SK-N-SH (cell line): ENCODE results near the gene MYO9B. TPM values are rescaled to one million over a fixed set of nuclear protein-coding genes. Genes with fewer than 3 reads are reported as not detected.

Experiments
- CTCF ChIA-PET: fragments of 300-600, 350-600 bp; formaldehyde crosslinking; extraction: SDS; loops from one replicate; lab custom pipeline; 2021; lab: Yijun Ruan, JAX
- POLR2A ChIA-PET: fragments of 350-600 bp; sonication (Branson Sonifier 250); formaldehyde crosslinking; extraction: SDS; loops from one replicate; lab custom pipeline; 2020; ENCODE audit warnings: antibody characterized with exemption, inconsistent platforms; lab: Yijun Ruan, JAX
- DNase-seq: peaks from one replicate; pipeline ENCODE4 v3.0.0; 2012
- H2AFZ ChIP-seq: fragments of 200-600 bp; sonication (generic); 2 replicates; pipeline ENCODE4 v1.8.1; 2016; ENCODE audit warnings: antibody characterized with exemption, mild to moderate bottlenecking, low read depth
- H3F3A ChIP-seq: fragments of 200-600 bp; sonication (generic); replicated peaks from 2 replicates; pipeline ENCODE3; 2016; ENCODE audit warnings: antibody characterized with exemption, mild to moderate bottlenecking; ENCODE audit not compliant: insufficient read depth
- H3K27ac ChIP-seq, 2 experiments: fragments of 200-500 bp in 1 of 2; fragments of 200-600 bp in 1 of 2; sonication (Bioruptor generic) in 1 of 2; sonication (generic), shearing (Covaris generic) in 1 of 2; 2 replicates each; pipeline versions ENCODE4 v1.5.1 to v1.6.1; 2014 to 2016; ENCODE audit warnings: low read depth in 2 of 2, inconsistent platforms in 1 of 2, low read length in 1 of 2, mild to moderate bottlenecking in 1 of 2, mixed read lengths in 1 of 2
- H3K27me3 ChIP-seq: fragments of 200-600 bp; sonication (generic), shearing (Covaris generic); 2 replicates; pipeline ENCODE4 v1.6.1; 2016; ENCODE audit warnings: mixed run types; ENCODE audit not compliant: insufficient read depth
- H3K36me3 ChIP-seq, 2 experiments: fragments of 200-500 bp in 1 of 2; fragments of 200-600 bp in 1 of 2; sonication (Bioruptor generic) in 1 of 2; sonication (generic) in 1 of 2; replicated peaks in 1 of 2; 2 replicates each; pipeline versions ENCODE3 to v1.5.1; 2014 to 2016; ENCODE audit warnings: low read length in 1 of 2, mild to moderate bottlenecking in 1 of 2; ENCODE audit not compliant: insufficient read depth in 2 of 2, control insufficient read depth in 1 of 2
- H3K4me1 ChIP-seq, 2 experiments: fragments of 200-500 bp in 1 of 2; fragments of 200-600 bp in 1 of 2; sonication (Bioruptor generic) in 1 of 2; sonication (generic), shearing (Covaris generic) in 1 of 2; 2 replicates each; pipeline versions ENCODE4 v1.5.1 to v1.6.1; 2014 to 2016; ENCODE audit warnings: low read depth in 1 of 2, low read length in 1 of 2, mixed run types in 1 of 2; ENCODE audit not compliant: insufficient read depth in 2 of 2, control insufficient read depth in 1 of 2
- H3K4me2 ChIP-seq: fragments of 200-600 bp; sonication (generic), shearing (Covaris generic); 2 replicates; pipeline ENCODE4 v1.6.1; 2017; ENCODE audit warnings: mixed run types
- H3K4me3 ChIP-seq, 2 experiments: fragments of 200-500 bp in 1 of 2; fragments of 200-600 bp in 1 of 2; sonication (Bioruptor generic) in 1 of 2; sonication (generic), shearing (Covaris generic) in 1 of 2; 2 replicates each; pipeline versions ENCODE4 v1.5.1 to v1.8.1; 2014 to 2016; ENCODE audit warnings: low read depth in 2 of 2, inconsistent platforms in 1 of 2, low read length in 1 of 2, mild to moderate bottlenecking in 1 of 2, mixed read lengths in 1 of 2, moderate library complexity in 1 of 2
- H3K79me2 ChIP-seq: fragments of 200-600 bp; sonication (generic); 2 replicates; pipeline ENCODE4 v1.8.1; 2017; ENCODE audit warnings: mild to moderate bottlenecking; ENCODE audit not compliant: insufficient read depth
- H3K9ac ChIP-seq: fragments of 200-600 bp; sonication (generic); 2 replicates; pipeline ENCODE4 v1.6.1; 2017; ENCODE audit warnings: mixed run types
- H3K9me2 ChIP-seq: fragments of 200-600 bp; sonication (generic); 2 replicates; pipeline ENCODE4 v1.6.1; 2017; ENCODE audit warnings: mixed run types
- H3K9me3 ChIP-seq: fragments of 200-600 bp; sonication (generic); 2 replicates; pipeline ENCODE4 v1.6.1; 2017; ENCODE audit warnings: mixed run types, mild to moderate bottlenecking, moderate library complexity
- H4K20me1 ChIP-seq: fragments of 200-600 bp; sonication (generic); 2 replicates; pipeline ENCODE4 v1.6.1; 2017; ENCODE audit warnings: mild to moderate bottlenecking, mixed run types; ENCODE audit not compliant: insufficient read depth
- ELF1 ChIP-seq: IDR thresholded peaks from 2 replicates; pipeline ENCODE4 v1.4.0; 2012
- EZH2phosphoT487 ChIP-seq: fragments of 200-600 bp; sonication (generic); IDR thresholded peaks from 2 replicates; pipeline ENCODE4 v1.6.1; 2017; ENCODE audit warnings: low read depth, mixed run types, mild to moderate bottlenecking, antibody characterized with exemption, moderate library complexity, borderline replicate concordance
- FOXJ3 ChIP-seq: sonication (generic); formaldehyde crosslinking; IDR thresholded peaks from 2 replicates; pipeline ENCODE4 v1.5.1; 2020; ENCODE audit warnings: mild to moderate bottlenecking, missing genetic modification reagents
- GABPA ChIP-seq: IDR thresholded peaks from 2 replicates; pipeline ENCODE4 v1.4.0; 2012; ENCODE audit warnings: low read depth, mild to moderate bottlenecking
- NFIC ChIP-seq: IDR thresholded peaks from 2 replicates; pipeline ENCODE4 v1.4.0; 2012; ENCODE audit warnings: borderline replicate concordance
- RCOR1 ChIP-seq: fragments of 150-350 bp; IDR thresholded peaks from 2 replicates; pipeline ENCODE4 v1.6.1; 2017; ENCODE audit warnings: antibody characterized with exemption, low read length
- RFX5 ChIP-seq: IDR thresholded peaks from 2 replicates; pipeline ENCODE4 v1.6.1; 2012; ENCODE audit warnings: mild to moderate bottlenecking, improper control_type of control experiment, low read length
- SIN3A ChIP-seq: IDR thresholded peaks from 2 replicates; pipeline ENCODE4 v1.6.1; 2012; ENCODE audit warnings: low read depth, mild to moderate bottlenecking, low read length, moderate library complexity, borderline replicate concordance
- SMC3 ChIP-seq: IDR thresholded peaks from 2 replicates; pipeline ENCODE4 v1.6.1; 2012; ENCODE audit warnings: low read depth, low read length, improper control_type of control experiment
- TAF1 ChIP-seq: IDR thresholded peaks from 2 replicates; pipeline ENCODE4 v1.6.1; 2012; ENCODE audit warnings: low read depth, mild to moderate bottlenecking, low read length, moderate library complexity, borderline replicate concordance
- USF1 ChIP-seq: IDR thresholded peaks from 2 replicates; pipeline ENCODE4 v1.4.0; 2012; ENCODE audit warnings: low read depth, borderline replicate concordance
- WGBS: methylation state at CpG from one replicate; pipeline ENCODE4 v1.1.6; 2017; ENCODE audit warnings: low lambda C conversion rate; 5-methylcytosine and 5-hydroxymethylcytosine counted together
- polyA plus RNA-seq, 3 experiments: library from polyadenylated mRNA; depleted of rRNA; stranded (reverse); fragments of >200 nt; gene quantifications; 2 replicates each; pipeline ENCODE4 v1.2.3, GENCODE V29; 2012

Gene MYO9B
- polyA plus RNA-seq, 1 of the 3 experiments (the other 2 are of a cell fraction), result 37.6 TPM

GRCh38 chr19:17124025-17124424 lies 48.4 kb downstream of the MYO9B start:
- no peak for TF ChIP-seq GABPA
- TF ChIP-seq SIN3A, result no peak
- no peak for TF ChIP-seq NFIC
- TF ChIP-seq TAF1, result no peak
- Histone ChIP-seq H3K9ac (no peak overlapping the region), H4K20me1 (peaks cover 3% of the 10 kb centered on the region; the same call in 1 of the 2 replicates), H3K4me3 (no peak overlapping the region), H3F3A (peaks cover 8% of the 10 kb centered on the region), H3K27ac (no peak overlapping the region), H3K9me2 (no peaks in the 10 kb centered on the region), H2AFZ (no peak overlapping the region), H3K36me3 (peaks cover 0 to 13% of the 10 kb centered on the region in 2 experiments), H3K4me1 (peaks cover 12 to 19% of the 10 kb centered on the region in 2 experiments; a peak in 3 of 4 replicates), H3K9me3 (no peaks in the 10 kb centered on the region), H3K4me2 (no peak overlapping the region), H3K79me2 (peaks cover 84% of the 10 kb centered on the region), H3K27me3 (no peaks in the 10 kb centered on the region)
- WGBS, result 89% methylated on average over 1 of the region's 1 CpG
- no peak for DNase-seq
- ChIA-PET POLR2A (no interaction called here), CTCF (interaction anchor here (0.7 kb wide), 1 partner anchor 75 kb away, joined by 3 read pairs; no protein-coding TSS in a partner anchor)

GRCh38 chr19:17125062-17125727 lies 49.6 kb downstream of the MYO9B start:
- Histone ChIP-seq H3K27ac (peak overlapping the region; percentile 79 to 87), H4K20me1 (no peaks in the 10 kb centered on the region), H2AFZ (no peak overlapping the region), H3K4me3 (no peak overlapping the region), H3K9ac (no peak overlapping the region; the same call in 1 of the 2 replicates), H3K27me3 (no peaks in the 10 kb centered on the region), H3F3A (peaks cover 8% of the 10 kb centered on the region), H3K9me3 (no peaks in the 10 kb centered on the region), H3K4me2 (peak overlapping the region; percentile 70), H3K36me3 (peaks cover 0 to 17% of the 10 kb centered on the region in 2 experiments), H3K9me2 (no peaks in the 10 kb centered on the region), H3K4me1 (peaks cover 12 to 19% of the 10 kb centered on the region in 2 experiments; a peak in 3 of 4 replicates), H3K79me2 (peaks cover 82% of the 10 kb centered on the region)
- POLR2A ChIA-PET, result interaction anchor here (0.7 kb wide), 1 partner anchor 90 kb away, joined by 3 read pairs; no protein-coding TSS in a partner anchor
- no peak for DNase-seq
- TF ChIP-seq RCOR1, result no peak
- no peak for TF ChIP-seq ELF1
- no peak for TF ChIP-seq USF1
- TF ChIP-seq FOXJ3 (CRISPR knock-in tag), result no peak
- no peak for TF ChIP-seq RFX5
- TF ChIP-seq EZH2phosphoT487, result no peak
- TF ChIP-seq SMC3, result no peak
- WGBS, result 71% methylated on average over 10 of the region's 10 CpGs
- CTCF ChIA-PET, result interaction anchor here (0.6 to 1.0 kb wide), 3 partner anchors 11 to 35 kb away, joined by 3 read pairs; no protein-coding TSS in a partner anchor
